NCI-H146 treated with DMSO at 0.1 percent for 48 hours (cell line): ENCODE measurements around the gene ALKBH4.
"Not testable (repeated sequence)": the region's sequence is repeated elsewhere in the genome, so short reads cannot be mapped to it uniquely, and the experiment has no call there.

Experiments
- DNase-seq: peaks from one replicate; lab custom pipeline; 2025; ENCODE audit not compliant: unreplicated experiment; lab: John Stamatoyannopoulos, UW

Gene ALKBH4

GRCh38 chr7:102478314-102479208, 13.9 kb upstream of the ALKBH4 start, which contains the start of gene POLR2J:
Gene POLR2J (minus strand): TSS chr7:102478922. CDS start chr7:102478860, 62 bp downstream.
- DNase-seq: not testable (repeated sequence)

- DNase-seq: not testable (repeated sequence)
These were observed 10.2 kb upstream of the ALKBH4 start for GRCh38 chr7:102474736-102475435.

- not testable (repeated sequence) for DNase-seq
These were observed 9.5 kb upstream of the ALKBH4 start for GRCh38 chr7:102474116-102474515.

- DNase-seq: no peak
These were observed 8.8 kb upstream of the ALKBH4 start for GRCh38 chr7:102473271-102473991.

GRCh38 chr7:102472126-102473041, 7.7 kb upstream of the ALKBH4 start:
- no peak for DNase-seq

GRCh38 chr7:102471791-102472125, 7.1 kb upstream of the ALKBH4 start:
- DNase-seq: no peak

GRCh38 chr7:102469972-102470825, 5.5 kb upstream of the ALKBH4 start:
- DNase-seq: no peak

GRCh38 chr7:102469351-102469971, 4.8 kb upstream of the ALKBH4 start:
- DNase-seq: no peak

- DNase-seq: no peak
These were observed 4.1 kb upstream of the ALKBH4 start for GRCh38 chr7:102468478-102469350.

- DNase-seq: no peak
These were observed 3.2 kb upstream of the ALKBH4 start for GRCh38 chr7:102467581-102468477.

GRCh38 chr7:102466097-102466496, 1.4 kb upstream of the ALKBH4 start:
- no peak for DNase-seq

- no peak for DNase-seq
These were observed 654 bp downstream of the ALKBH4 start for GRCh38 chr7:102463841-102464576.

- DNase-seq: no peak
These were observed 4.2 kb downstream of the ALKBH4 start for GRCh38 chr7:102460467-102460866.

GRCh38 chr7:102459221-102459844, 5.3 kb downstream of the ALKBH4 start:
- no peak for DNase-seq

- no peak for DNase-seq
These were observed 7.2 kb downstream of the ALKBH4 start for GRCh38 chr7:102457352-102457924.

- no peak for DNase-seq
These were observed 8.3 kb downstream of the ALKBH4 start for GRCh38 chr7:102456327-102456726.
